Endodermal cell (in vitro differentiated cells): ENCODE data around the gene PON1. TPM values are rescaled to one million over a fixed set of nuclear protein-coding genes. Genes with fewer than 3 reads are reported as not detected.
A peak's percentile ranks its signal among the peaks of the same experiment; 100 is the strongest.

Experiments used
- DNase-seq: peaks from one replicate; pipeline ENCODE4 v3.0.0-alpha.2; 2017
- H3K27ac ChIP-seq: 2 replicates; pipeline ENCODE4 v1.5.1; 2013; ENCODE audit warnings: mild to moderate bottlenecking, low read depth, low read length, moderate library complexity
- H3K27me3 ChIP-seq: 2 replicates; pipeline ENCODE4 v1.6.1; 2013; ENCODE audit warnings: mild to moderate bottlenecking, low read length, moderate library complexity; ENCODE audit not compliant: insufficient read depth, control insufficient read depth, poor library complexity, severe bottlenecking
- H3K36me3 ChIP-seq: 2 replicates; pipeline ENCODE4 v1.7.0; 2013; ENCODE audit warnings: mild to moderate bottlenecking, low read length, moderate library complexity; ENCODE audit not compliant: control insufficient read depth, insufficient read depth
- H3K4me1 ChIP-seq: one replicate; pipeline ENCODE4 v1.7.0; 2013; ENCODE audit warnings: low read length; ENCODE audit not compliant: control insufficient read depth, insufficient read depth
- H3K4me3 ChIP-seq: 2 replicates; pipeline ENCODE4 v1.5.1; 2013; ENCODE audit warnings: mild to moderate bottlenecking, low read length, moderate library complexity
- H3K9ac ChIP-seq: 2 replicates; pipeline ENCODE4 v1.6.1; 2013; ENCODE audit warnings: mild to moderate bottlenecking, low read length, moderate library complexity; ENCODE audit not compliant: poor library complexity, severe bottlenecking; ENCODE audit errors: extremely low read depth
- H3K9me3 ChIP-seq: 2 replicates; pipeline ENCODE4 v1.6.1; 2013; ENCODE audit warnings: mild to moderate bottlenecking, low read length, moderate library complexity; ENCODE audit not compliant: control insufficient read depth
- H3K27ac Mint-ChIP-seq: 2 replicates; pipeline ENCODE4 v1.8.0; 2020; ENCODE audit warnings: mixed read lengths
- H3K27me3 Mint-ChIP-seq: 2 replicates; pipeline ENCODE4 v1.8.0; 2021; ENCODE audit warnings: mild to moderate bottlenecking, mixed read lengths; ENCODE audit not compliant: insufficient read depth
- H3K36me3 Mint-ChIP-seq: 2 replicates; pipeline ENCODE4 v1.8.0; 2020; ENCODE audit warnings: low read depth, mixed read lengths
- H3K4me1 Mint-ChIP-seq: 2 replicates; pipeline ENCODE4 v1.8.0; 2020; ENCODE audit warnings: mixed read lengths
- H3K4me3 Mint-ChIP-seq: 2 replicates; pipeline ENCODE4 v1.8.0; 2020; ENCODE audit warnings: mild to moderate bottlenecking, moderate library complexity, mixed read lengths
- H3K9me3 Mint-ChIP-seq: 2 replicates; pipeline ENCODE4 v1.8.0; 2020; ENCODE audit warnings: mild to moderate bottlenecking, mixed read lengths
- WGBS, 2 experiments: methylation state at CpG; one replicate each; pipeline versions ENCODE4 v1.1.5 to v1.1.7; 2013; ENCODE audit warnings: missing lambda C conversion rate in 2 of 2, mixed read lengths in 1 of 2; ENCODE audit not compliant: insufficient coverage in 1 of 2, insufficient read length in 1 of 2; 5-methylcytosine and 5-hydroxymethylcytosine counted together
- total RNA-seq, 2 donors: library from RNA; stranded (reverse); fragmentation: NEBNext Ultra II Directional in 1 of 2; extraction: Animal tissue kit (Norgen Biotek cat#: 25700) in 1 of 2; gene quantifications; 2 replicates in 1 of 2; 3 replicates in 1 of 2; pipeline ENCODE4 v1.2.1, GENCODE V29; 2021
- TF ChIP-seq, protein P1 (sequence below): fragments of 200-600 bp; sonication (generic); conservative IDR thresholded peaks from 2 replicates; pipeline ENCODE4 v1.5.0; 2021; ENCODE audit warnings: antibody characterized with exemption, mild to moderate bottlenecking

PON1 gene
- total RNA-seq, 2 donors from 2014 or later, result 0.48 TPM; not detected in 1

DNA sequence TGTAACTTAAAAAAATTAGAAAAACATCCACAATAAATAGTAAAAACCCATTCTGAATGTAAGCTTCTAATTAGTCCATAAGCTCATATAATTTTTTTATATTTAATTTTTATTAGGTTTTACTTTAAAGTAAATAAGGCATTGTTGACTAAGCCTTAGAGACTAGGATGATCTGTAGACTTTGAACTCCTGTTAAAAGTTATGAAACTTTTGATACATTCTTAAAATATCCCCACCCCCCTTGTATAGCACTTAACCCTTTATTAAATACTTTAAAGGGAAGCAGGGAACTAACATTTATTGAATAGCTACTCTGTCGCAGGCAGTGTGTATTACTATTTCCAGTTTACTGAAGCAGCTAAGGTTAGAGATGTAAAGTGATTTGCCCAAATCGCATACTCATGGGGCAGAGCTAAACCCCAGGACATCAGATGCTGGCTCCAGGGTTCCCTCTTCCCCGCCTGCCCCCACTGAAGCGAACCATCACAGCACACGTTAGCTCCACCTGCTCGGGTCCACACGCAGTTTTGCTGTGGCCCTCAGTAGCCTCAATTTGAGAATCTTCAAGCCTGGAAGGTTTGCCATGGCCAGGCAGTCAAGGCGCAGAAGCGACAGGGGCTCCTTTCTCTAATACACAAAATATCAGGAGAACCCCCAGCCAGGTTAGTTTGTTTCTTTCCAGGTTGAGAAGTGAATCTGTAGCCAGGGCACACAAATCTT lies 762 bp downstream of the PON1 start:
- peaks cover 11% of the 10 kb centered on the region for H3K9me3 ChIP-seq
- no peak overlapping the region for H3K27ac ChIP-seq
- no peak for DNase-seq
- no peaks in the 10 kb centered on the region for H3K4me1 ChIP-seq
- no peak overlapping the region for H3K9ac ChIP-seq
- no peak overlapping the region for H3K4me3 ChIP-seq
- Mint-ChIP-seq H3K4me3 (peak overlapping the region; percentile 39), H3K4me1 (peaks cover 3% of the 10 kb centered on the region), H3K9me3 (peaks cover 5% of the 10 kb centered on the region), H3K27me3 (peaks cover 34% of the 10 kb centered on the region), H3K27ac (no peak overlapping the region), H3K36me3 (no peaks in the 10 kb centered on the region)
- TF ChIP-seq, protein P1, sequence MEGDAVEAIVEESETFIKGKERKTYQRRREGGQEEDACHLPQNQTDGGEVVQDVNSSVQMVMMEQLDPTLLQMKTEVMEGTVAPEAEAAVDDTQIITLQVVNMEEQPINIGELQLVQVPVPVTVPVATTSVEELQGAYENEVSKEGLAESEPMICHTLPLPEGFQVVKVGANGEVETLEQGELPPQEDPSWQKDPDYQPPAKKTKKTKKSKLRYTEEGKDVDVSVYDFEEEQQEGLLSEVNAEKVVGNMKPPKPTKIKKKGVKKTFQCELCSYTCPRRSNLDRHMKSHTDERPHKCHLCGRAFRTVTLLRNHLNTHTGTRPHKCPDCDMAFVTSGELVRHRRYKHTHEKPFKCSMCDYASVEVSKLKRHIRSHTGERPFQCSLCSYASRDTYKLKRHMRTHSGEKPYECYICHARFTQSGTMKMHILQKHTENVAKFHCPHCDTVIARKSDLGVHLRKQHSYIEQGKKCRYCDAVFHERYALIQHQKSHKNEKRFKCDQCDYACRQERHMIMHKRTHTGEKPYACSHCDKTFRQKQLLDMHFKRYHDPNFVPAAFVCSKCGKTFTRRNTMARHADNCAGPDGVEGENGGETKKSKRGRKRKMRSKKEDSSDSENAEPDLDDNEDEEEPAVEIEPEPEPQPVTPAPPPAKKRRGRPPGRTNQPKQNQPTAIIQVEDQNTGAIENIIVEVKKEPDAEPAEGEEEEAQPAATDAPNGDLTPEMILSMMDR, result no peak
- WGBS, 2 experiments, result 92 to 94% methylated on average over 8 to 9 of the region's 9 CpGs
- H3K27me3 ChIP-seq, result no peaks in the 10 kb centered on the region
- no peaks in the 10 kb centered on the region for H3K36me3 ChIP-seq

DNA sequence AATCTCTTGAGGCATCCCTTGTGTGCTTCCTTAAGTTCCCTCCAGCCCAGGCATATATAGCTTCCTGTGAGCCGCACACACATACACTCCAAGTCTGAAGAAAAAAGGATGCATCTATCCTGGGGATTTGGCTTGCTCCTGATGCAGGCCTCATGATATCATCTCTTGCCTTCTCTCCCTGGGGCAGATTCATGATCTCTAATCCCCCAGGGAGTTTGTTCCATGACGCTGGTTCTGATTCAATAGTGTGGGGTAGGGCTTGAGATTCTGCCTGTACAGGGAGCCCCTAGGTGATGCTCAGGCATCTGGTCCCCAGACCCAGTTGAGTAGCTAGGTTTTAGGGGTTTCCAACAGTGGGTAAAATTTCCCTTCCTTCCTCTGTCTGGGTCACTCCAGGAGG lies 1.5 kb downstream of the PON1 start:
- H3K27me3 Mint-ChIP-seq, result peaks cover 34% of the 10 kb centered on the region
- no peak overlapping the region for H3K4me3 ChIP-seq
- H3K27me3 ChIP-seq, result no peaks in the 10 kb centered on the region
- peaks cover 5% of the 10 kb centered on the region for H3K9me3 Mint-ChIP-seq
- H3K36me3 ChIP-seq, result no peaks in the 10 kb centered on the region
- H3K36me3 Mint-ChIP-seq, result no peaks in the 10 kb centered on the region
- H3K4me1 ChIP-seq, result no peaks in the 10 kb centered on the region
- TF ChIP-seq, protein P1, result no peak
- no peak overlapping the region for H3K9ac ChIP-seq
- H3K27ac ChIP-seq, result no peak overlapping the region
- peaks cover 11% of the 10 kb centered on the region for H3K9me3 ChIP-seq
- no peak overlapping the region for H3K27ac Mint-ChIP-seq
- H3K4me3 Mint-ChIP-seq, result no peak overlapping the region
- peaks cover 3% of the 10 kb centered on the region for H3K4me1 Mint-ChIP-seq
- 88 to 100% methylated on average over 1 to 2 of the region's 2 CpGs for WGBS, 2 experiments
- DNase-seq, result no peak

DNA sequence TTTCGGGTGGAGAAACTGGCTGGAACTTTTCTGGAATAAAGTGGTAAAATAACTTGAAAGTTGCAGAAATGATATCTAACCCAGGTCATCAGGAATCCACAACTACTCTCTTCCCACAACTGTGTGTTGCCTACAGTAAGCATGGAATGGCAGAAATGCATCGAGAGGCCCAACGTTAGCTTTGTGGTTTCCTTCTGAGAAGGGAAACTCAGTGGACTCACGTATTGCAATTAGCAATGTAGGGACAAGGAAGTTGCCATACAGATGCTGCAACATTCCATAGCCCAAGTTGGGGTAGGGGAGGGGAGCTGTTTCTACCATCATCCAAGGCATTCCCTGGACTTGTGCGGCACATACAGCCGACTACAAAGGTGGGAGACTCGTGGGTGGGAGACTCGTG lies 1.9 kb downstream of the PON1 start:
- 92 to 100% methylated on average over 5 to 7 of the region's 8 CpGs for WGBS, 2 experiments
- Histone ChIP-seq H3K27ac (no peak overlapping the region), H3K4me3 (no peak overlapping the region), H3K4me1 (no peaks in the 10 kb centered on the region), H3K9ac (no peak overlapping the region), H3K9me3 (peaks cover 11% of the 10 kb centered on the region), H3K27me3 (no peaks in the 10 kb centered on the region), H3K36me3 (no peaks in the 10 kb centered on the region)
- peaks cover 3% of the 10 kb centered on the region for H3K4me1 Mint-ChIP-seq
- H3K36me3 Mint-ChIP-seq, result no peaks in the 10 kb centered on the region
- H3K9me3 Mint-ChIP-seq, result peaks cover 5% of the 10 kb centered on the region
- TF ChIP-seq, protein P1, result no peak
- DNase-seq, result no peak
- H3K4me3 Mint-ChIP-seq, result no peak overlapping the region
- H3K27me3 Mint-ChIP-seq, result peaks cover 34% of the 10 kb centered on the region
- H3K27ac Mint-ChIP-seq, result no peak overlapping the region
